GM12878 (cell line): ENCODE data around the gene MOG. TPM values are rescaled to one million over a fixed set of nuclear protein-coding genes. Genes with fewer than 3 reads are reported as not detected.

ENCODE experiments used
- ATAC-seq: fragments of 200-7000 bp; cut with Tn5 transposase; 3 replicates; pipeline ENCODE4 v1.9.1; 2020; ENCODE audit warnings: mild to moderate bottlenecking, moderate library complexity
- BruUV-seq: library from RNA; stranded (reverse); fragments of 400-500 nt; replicated peaks from 2 replicates; lab custom pipeline; 2021; lab: Mats Ljungman, UMichigan
- CTCF ChIA-PET: fragments of 300-600 bp; sonication (Branson Sonifier 250); formaldehyde crosslinking; extraction: SDS; loops from one replicate; lab custom pipeline; 2021; ENCODE audit warnings: inconsistent platforms; lab: Yijun Ruan, JAX
- POLR2A ChIA-PET: fragments of 350-600 bp; formaldehyde crosslinking; extraction: SDS; loops from one replicate; lab custom pipeline; 2021; ENCODE audit warnings: inconsistent platforms; lab: Charles Lee
- RAD21 ChIA-PET: fragments of 300-600 bp; sonication (Branson Sonifier 250); formaldehyde crosslinking; loops from one replicate; lab custom pipeline; 2023; ENCODE audit warnings: antibody characterized with exemption; ENCODE audit not compliant: unreplicated experiment; lab: Charles Lee
- SMC1A ChIA-PET: fragments of 300-600 bp; sonication (Branson Sonifier 250); formaldehyde crosslinking; loops from one replicate; lab custom pipeline; 2023; ENCODE audit not compliant: unreplicated experiment, uncharacterized antibody; lab: Charles Lee
- DNase-seq: peaks from one replicate; pipeline ENCODE4 v3.0.0-alpha.2; 2011; ENCODE audit warnings: low read depth, low spot score
- FAIRE-seq: peaks from 3 replicates; lab custom pipeline; 2011; peaks lifted over from hg19 to GRCh38; lab: Jason Lieb, UNC
- H2AFZ ChIP-seq: 2 replicates; pipeline ENCODE4 v1.6.0; 2011; ENCODE audit warnings: low read depth, low read length, control low read depth; ENCODE audit not compliant: control insufficient read depth
- H3K27ac ChIP-seq: 2 replicates; pipeline ENCODE4 v1.5.1; 2011; ENCODE audit warnings: control low read depth; ENCODE audit not compliant: control insufficient read depth, insufficient read depth
- H3K27me3 ChIP-seq, 2 experiments: replicated peaks in 1 of 2; 2 replicates each; pipeline versions ENCODE4 v1.6.0 to v1.6.1; 2011; ENCODE audit warnings: low read length in 1 of 2; ENCODE audit not compliant: control insufficient read depth in 2 of 2, insufficient read depth in 2 of 2
- H3K36me3 ChIP-seq, 2 experiments: 2 replicates each; pipeline ENCODE4 v1.5.1; 2011; ENCODE audit warnings: low read length in 1 of 2; ENCODE audit not compliant: control insufficient read depth in 2 of 2, insufficient read depth in 2 of 2
- H3K4me1 ChIP-seq: 2 replicates; pipeline ENCODE4 v1.6.1; 2011; ENCODE audit warnings: mild to moderate bottlenecking, low read length, moderate library complexity, mixed read lengths; ENCODE audit not compliant: control insufficient read depth, insufficient read depth
- H3K4me2 ChIP-seq: 2 replicates; pipeline ENCODE4 v1.6.0; 2011; ENCODE audit warnings: control low read depth; ENCODE audit not compliant: control insufficient read depth, insufficient read depth
- H3K4me3 ChIP-seq: fragments of 200-600 bp; sonication (generic); 2 replicates; pipeline ENCODE4 v1.5.1; 2016
- H3K79me2 ChIP-seq: 2 replicates; pipeline ENCODE4 v1.6.0; 2011; ENCODE audit warnings: low read length; ENCODE audit not compliant: control insufficient read depth, insufficient read depth
- H3K9ac ChIP-seq: 2 replicates; pipeline ENCODE4 v1.8.0; 2011; ENCODE audit warnings: low read length, control low read depth, mixed read lengths; ENCODE audit not compliant: control insufficient read depth, insufficient read depth
- H3K9me3 ChIP-seq: replicated peaks from 3 replicates; pipeline ENCODE4 v1.5.1; 2011; ENCODE audit warnings: mild to moderate bottlenecking, low read length; ENCODE audit not compliant: control insufficient read depth, insufficient read depth
- H4K20me1 ChIP-seq: 2 replicates; pipeline ENCODE4 v1.6.0; 2011; ENCODE audit not compliant: control insufficient read depth, insufficient read depth
- BMI1 ChIP-seq: fragments of 450-650 bp; IDR thresholded peaks from 2 replicates; pipeline ENCODE4 v1.6.1; 2016; ENCODE audit warnings: mild to moderate bottlenecking, moderate library complexity, borderline replicate concordance
- EZH2 ChIP-seq: IDR thresholded peaks from 2 replicates; pipeline ENCODE4 v1.6.1; 2012; ENCODE audit warnings: low read depth, mild to moderate bottlenecking, control low read depth, inconsistent platforms, low read length, borderline replicate concordance; ENCODE audit not compliant: control insufficient read depth
- RCOR1 ChIP-seq: conservative IDR thresholded peaks from 2 replicates; pipeline ENCODE4 v1.6.1; 2012; ENCODE audit warnings: low read depth, low read length, improper control_type of control experiment
- STAT1 ChIP-seq: fragments of 450-650 bp; conservative IDR thresholded peaks from 2 replicates; pipeline ENCODE4 v1.6.1; 2014; ENCODE audit warnings: antibody characterized with exemption, mild to moderate bottlenecking
- WGBS: methylation state at CpG from one replicate; pipeline ENCODE4 v1.1.6; 2016; ENCODE audit warnings: low lambda C conversion rate; ENCODE audit not compliant: insufficient replicate concordance, insufficient coverage; ENCODE audit errors: missing lambda C conversion rate; 5-methylcytosine and 5-hydroxymethylcytosine counted together
- in situ Hi-C: fragments of 300-500 bp; cut with MboI; formaldehyde crosslinking; loops from 9 replicates; pipeline ENCODE4 v1.14.3; 2018; ENCODE audit warnings: mixed read lengths
- intact Hi-C: fragments of 100-400 bp; cut with micrococcal nuclease; formaldehyde crosslinking; loops from one replicate; pipeline ENCODE4 v1.14.2; 2022; ENCODE audit not compliant: unreplicated experiment
- polyA plus RNA-seq, 11 experiments: library from polyadenylated mRNA; depleted of rRNA in 4 of 11; unstranded in 6 of 11; stranded (reverse) in 5 of 11; fragments of >200 nt; fragmentation: Nextera tagmentation in 4 of 11; fragmentation: Illumina TruSeq in 1 of 11; extraction: Ambion mirVana in 4 of 11; extraction: Trizol in 1 of 11; gene quantifications; 1 replicate in 1 of 11; 2 replicates in 10 of 11; pipeline versions ENCODE4 v1.2.1 to v1.2.3, GENCODE V29; 2011 to 2016; ENCODE audit warnings: inconsistent platforms in 2 of 11, missing spikeins in 2 of 11, low read depth in 1 of 11
- total RNA-seq, 4 experiments: library from RNA; depleted of rRNA in 3 of 4; stranded (reverse); fragments of >200 nt in 3 of 4; fragmentation: Illumina TruSeq in 1 of 4; extraction: Trizol in 1 of 4; gene quantifications; 2 replicates each; pipeline versions ENCODE4 v1.2.1 to v1.2.3, GENCODE V29; 2013 to 2021
- TF ChIP-seq, protein P1 (sequence below): IDR thresholded peaks from 2 replicates; pipeline ENCODE4 v1.6.1; 2012; ENCODE audit warnings: low read depth, low read length, improper control_type of control experiment
- TF ChIP-seq, protein P2 (sequence below), 3 experiments: IDR thresholded peaks in 2 of 3; conservative IDR thresholded peaks in 1 of 3; 2 replicates each; pipeline ENCODE4 v1.5.1; 2011; ENCODE audit warnings: low read depth in 3 of 3, low read length in 3 of 3, mild to moderate bottlenecking in 3 of 3, control low read depth in 2 of 3, moderate library complexity in 2 of 3, inconsistent platforms in 1 of 3, mixed read lengths in 1 of 3; ENCODE audit not compliant: control insufficient read depth in 2 of 3, insufficient read depth in 1 of 3; ENCODE audit errors: extremely low read depth in 1 of 3
- TF ChIP-seq, protein P3 (sequence below): fragments of 450-650 bp; IDR thresholded peaks from 2 replicates; pipeline ENCODE4 v1.6.1; 2016; ENCODE audit warnings: mild to moderate bottlenecking
- TF ChIP-seq, protein P4 (sequence below): fragments of 450-650 bp; IDR thresholded peaks from 2 replicates; pipeline ENCODE4 v1.6.1; 2018; ENCODE audit warnings: mild to moderate bottlenecking, low read depth, moderate library complexity; ENCODE audit not compliant: partially characterized antibody
- TF ChIP-seq, protein P5 (sequence below): fragments of 450-650 bp; IDR thresholded peaks from 2 replicates; pipeline ENCODE4 v1.6.1; 2017; ENCODE audit warnings: mild to moderate bottlenecking, moderate library complexity
- TF ChIP-seq, protein P6 (sequence below): fragments of 450-650 bp; IDR thresholded peaks from 2 replicates; pipeline ENCODE4 v1.6.1; 2017; ENCODE audit warnings: borderline replicate concordance

Gene MOG
- total and polyA plus RNA-seq, 10 of the 15 experiments (the other 5 are each of a cell fraction or from before 2014, with no cell fraction given) = not detected

DNA sequence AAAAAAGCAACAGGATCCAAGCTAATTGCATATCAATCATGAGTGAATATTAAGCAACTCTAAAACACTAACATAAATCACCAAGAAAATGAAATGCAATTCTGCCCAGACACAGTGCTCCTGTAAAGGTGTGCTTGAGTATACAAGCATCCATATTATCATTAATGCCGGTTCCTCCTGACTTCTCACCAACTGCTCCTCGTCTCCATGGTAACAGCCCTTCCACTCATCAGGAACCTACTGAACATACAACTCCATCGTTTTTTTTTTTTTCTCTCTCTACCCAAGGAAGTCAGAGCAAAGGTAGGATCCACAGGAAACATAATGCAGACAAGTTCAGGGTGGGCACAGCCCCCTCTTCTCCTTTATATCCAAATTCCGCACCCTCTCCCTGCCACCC lies 36.3 kb upstream of the MOG start:
- intact Hi-C loops = no loop called here
- no peak overlapping the region for H2AFZ ChIP-seq
- CTCF ChIA-PET = no interaction called here
- WGBS = 48% methylated on average over 4 of the region's 4 CpGs
- RAD21 ChIA-PET = no interaction called here
- H3K4me2 ChIP-seq = no peak overlapping the region
- DNase-seq (no peak), ATAC-seq (no peak), FAIRE-seq (no peak)
- in situ Hi-C loops = no loop called here
- H3K36me3 ChIP-seq = no peaks in the 10 kb centered on the region; a peak in 1 of 4 replicates
- H3K4me3 ChIP-seq = no peak overlapping the region
- no peaks in the 10 kb centered on the region for H3K27me3 ChIP-seq
- SMC1A ChIA-PET = no interaction called here
- POLR2A ChIA-PET = no interaction called here
- no peak overlapping the region for H3K27ac ChIP-seq
- no peaks in the 10 kb centered on the region for H4K20me1 ChIP-seq
- no peaks in the 10 kb centered on the region for H3K9me3 ChIP-seq
- BruUV-seq = no TSS peak
- H3K79me2 ChIP-seq = no peaks in the 10 kb centered on the region
- no peak overlapping the region for H3K9ac ChIP-seq
- no peaks in the 10 kb centered on the region for H3K4me1 ChIP-seq
- TF ChIP-seq EZH2 = no peak
- TF ChIP-seq, protein P1, sequence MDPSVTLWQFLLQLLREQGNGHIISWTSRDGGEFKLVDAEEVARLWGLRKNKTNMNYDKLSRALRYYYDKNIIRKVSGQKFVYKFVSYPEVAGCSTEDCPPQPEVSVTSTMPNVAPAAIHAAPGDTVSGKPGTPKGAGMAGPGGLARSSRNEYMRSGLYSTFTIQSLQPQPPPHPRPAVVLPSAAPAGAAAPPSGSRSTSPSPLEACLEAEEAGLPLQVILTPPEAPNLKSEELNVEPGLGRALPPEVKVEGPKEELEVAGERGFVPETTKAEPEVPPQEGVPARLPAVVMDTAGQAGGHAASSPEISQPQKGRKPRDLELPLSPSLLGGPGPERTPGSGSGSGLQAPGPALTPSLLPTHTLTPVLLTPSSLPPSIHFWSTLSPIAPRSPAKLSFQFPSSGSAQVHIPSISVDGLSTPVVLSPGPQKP = no peak
- TF ChIP-seq, protein P2, sequence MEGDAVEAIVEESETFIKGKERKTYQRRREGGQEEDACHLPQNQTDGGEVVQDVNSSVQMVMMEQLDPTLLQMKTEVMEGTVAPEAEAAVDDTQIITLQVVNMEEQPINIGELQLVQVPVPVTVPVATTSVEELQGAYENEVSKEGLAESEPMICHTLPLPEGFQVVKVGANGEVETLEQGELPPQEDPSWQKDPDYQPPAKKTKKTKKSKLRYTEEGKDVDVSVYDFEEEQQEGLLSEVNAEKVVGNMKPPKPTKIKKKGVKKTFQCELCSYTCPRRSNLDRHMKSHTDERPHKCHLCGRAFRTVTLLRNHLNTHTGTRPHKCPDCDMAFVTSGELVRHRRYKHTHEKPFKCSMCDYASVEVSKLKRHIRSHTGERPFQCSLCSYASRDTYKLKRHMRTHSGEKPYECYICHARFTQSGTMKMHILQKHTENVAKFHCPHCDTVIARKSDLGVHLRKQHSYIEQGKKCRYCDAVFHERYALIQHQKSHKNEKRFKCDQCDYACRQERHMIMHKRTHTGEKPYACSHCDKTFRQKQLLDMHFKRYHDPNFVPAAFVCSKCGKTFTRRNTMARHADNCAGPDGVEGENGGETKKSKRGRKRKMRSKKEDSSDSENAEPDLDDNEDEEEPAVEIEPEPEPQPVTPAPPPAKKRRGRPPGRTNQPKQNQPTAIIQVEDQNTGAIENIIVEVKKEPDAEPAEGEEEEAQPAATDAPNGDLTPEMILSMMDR (IDR thresholded peaks at IDR 0.05 in 2 of 3, conservative IDR thresholded peaks at IDR 0.05 in 1 of 3; ENCODE audit: control insufficient read depth in 2 of 3, extremely low read depth in 1 of 3, insufficient read depth in 1 of 3, low read depth in 3 of 3, low read length in 3 of 3) = no peak
- no peak for TF ChIP-seq BMI1
- no peak for TF ChIP-seq STAT1
- no peak for TF ChIP-seq RCOR1
- TF ChIP-seq, protein P3, sequence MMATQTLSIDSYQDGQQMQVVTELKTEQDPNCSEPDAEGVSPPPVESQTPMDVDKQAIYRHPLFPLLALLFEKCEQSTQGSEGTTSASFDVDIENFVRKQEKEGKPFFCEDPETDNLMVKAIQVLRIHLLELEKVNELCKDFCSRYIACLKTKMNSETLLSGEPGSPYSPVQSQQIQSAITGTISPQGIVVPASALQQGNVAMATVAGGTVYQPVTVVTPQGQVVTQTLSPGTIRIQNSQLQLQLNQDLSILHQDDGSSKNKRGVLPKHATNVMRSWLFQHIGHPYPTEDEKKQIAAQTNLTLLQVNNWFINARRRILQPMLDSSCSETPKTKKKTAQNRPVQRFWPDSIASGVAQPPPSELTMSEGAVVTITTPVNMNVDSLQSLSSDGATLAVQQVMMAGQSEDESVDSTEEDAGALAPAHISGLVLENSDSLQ = no peak
- TF ChIP-seq, protein P4, sequence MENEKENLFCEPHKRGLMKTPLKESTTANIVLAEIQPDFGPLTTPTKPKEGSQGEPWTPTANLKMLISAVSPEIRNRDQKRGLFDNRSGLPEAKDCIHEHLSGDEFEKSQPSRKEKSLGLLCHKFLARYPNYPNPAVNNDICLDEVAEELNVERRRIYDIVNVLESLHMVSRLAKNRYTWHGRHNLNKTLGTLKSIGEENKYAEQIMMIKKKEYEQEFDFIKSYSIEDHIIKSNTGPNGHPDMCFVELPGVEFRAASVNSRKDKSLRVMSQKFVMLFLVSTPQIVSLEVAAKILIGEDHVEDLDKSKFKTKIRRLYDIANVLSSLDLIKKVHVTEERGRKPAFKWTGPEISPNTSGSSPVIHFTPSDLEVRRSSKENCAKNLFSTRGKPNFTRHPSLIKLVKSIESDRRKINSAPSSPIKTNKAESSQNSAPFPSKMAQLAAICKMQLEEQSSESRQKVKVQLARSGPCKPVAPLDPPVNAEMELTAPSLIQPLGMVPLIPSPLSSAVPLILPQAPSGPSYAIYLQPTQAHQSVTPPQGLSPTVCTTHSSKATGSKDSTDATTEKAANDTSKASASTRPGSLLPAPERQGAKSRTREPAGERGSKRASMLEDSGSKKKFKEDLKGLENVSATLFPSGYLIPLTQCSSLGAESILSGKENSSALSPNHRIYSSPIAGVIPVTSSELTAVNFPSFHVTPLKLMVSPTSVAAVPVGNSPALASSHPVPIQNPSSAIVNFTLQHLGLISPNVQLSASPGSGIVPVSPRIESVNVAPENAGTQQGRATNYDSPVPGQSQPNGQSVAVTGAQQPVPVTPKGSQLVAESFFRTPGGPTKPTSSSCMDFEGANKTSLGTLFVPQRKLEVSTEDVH = no peak
- TF ChIP-seq, protein P5, sequence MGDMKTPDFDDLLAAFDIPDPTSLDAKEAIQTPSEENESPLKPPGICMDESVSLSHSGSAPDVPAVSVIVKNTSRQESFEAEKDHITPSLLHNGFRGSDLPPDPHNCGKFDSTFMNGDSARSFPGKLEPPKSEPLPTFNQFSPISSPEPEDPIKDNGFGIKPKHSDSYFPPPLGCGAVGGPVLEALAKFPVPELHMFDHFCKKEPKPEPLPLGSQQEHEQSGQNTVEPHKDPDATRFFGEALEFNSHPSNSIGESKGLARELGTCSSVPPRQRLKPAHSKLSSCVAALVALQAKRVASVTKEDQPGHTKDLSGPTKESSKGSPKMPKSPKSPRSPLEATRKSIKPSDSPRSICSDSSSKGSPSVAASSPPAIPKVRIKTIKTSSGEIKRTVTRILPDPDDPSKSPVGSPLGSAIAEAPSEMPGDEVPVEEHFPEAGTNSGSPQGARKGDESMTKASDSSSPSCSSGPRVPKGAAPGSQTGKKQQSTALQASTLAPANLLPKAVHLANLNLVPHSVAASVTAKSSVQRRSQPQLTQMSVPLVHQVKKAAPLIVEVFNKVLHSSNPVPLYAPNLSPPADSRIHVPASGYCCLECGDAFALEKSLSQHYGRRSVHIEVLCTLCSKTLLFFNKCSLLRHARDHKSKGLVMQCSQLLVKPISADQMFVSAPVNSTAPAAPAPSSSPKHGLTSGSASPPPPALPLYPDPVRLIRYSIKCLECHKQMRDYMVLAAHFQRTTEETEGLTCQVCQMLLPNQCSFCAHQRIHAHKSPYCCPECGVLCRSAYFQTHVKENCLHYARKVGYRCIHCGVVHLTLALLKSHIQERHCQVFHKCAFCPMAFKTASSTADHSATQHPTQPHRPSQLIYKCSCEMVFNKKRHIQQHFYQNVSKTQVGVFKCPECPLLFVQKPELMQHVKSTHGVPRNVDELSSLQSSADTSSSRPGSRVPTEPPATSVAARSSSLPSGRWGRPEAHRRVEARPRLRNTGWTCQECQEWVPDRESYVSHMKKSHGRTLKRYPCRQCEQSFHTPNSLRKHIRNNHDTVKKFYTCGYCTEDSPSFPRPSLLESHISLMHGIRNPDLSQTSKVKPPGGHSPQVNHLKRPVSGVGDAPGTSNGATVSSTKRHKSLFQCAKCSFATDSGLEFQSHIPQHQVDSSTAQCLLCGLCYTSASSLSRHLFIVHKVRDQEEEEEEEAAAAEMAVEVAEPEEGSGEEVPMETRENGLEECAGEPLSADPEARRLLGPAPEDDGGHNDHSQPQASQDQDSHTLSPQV = no peak
- TF ChIP-seq, protein P6, sequence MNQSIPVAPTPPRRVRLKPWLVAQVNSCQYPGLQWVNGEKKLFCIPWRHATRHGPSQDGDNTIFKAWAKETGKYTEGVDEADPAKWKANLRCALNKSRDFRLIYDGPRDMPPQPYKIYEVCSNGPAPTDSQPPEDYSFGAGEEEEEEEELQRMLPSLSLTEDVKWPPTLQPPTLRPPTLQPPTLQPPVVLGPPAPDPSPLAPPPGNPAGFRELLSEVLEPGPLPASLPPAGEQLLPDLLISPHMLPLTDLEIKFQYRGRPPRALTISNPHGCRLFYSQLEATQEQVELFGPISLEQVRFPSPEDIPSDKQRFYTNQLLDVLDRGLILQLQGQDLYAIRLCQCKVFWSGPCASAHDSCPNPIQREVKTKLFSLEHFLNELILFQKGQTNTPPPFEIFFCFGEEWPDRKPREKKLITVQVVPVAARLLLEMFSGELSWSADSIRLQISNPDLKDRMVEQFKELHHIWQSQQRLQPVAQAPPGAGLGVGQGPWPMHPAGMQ = no peak
